Lower lobe of right lung (tissue), 2 donors: ENCODE results near the gene NFASC. TPM values are rescaled to one million over a fixed set of nuclear protein-coding genes. Genes with fewer than 3 reads are reported as not detected.

Experiments
- ATAC-seq, 2 donors: fragments of 200-7000 bp; cut with Tn5 transposase; one replicate each; pipeline ENCODE4 v1.9.1; 2020 to 2022; ENCODE audit warnings: mild to moderate bottlenecking in 2 of 2, moderate library complexity in 2 of 2
- DNase-seq: peaks from one replicate; pipeline ENCODE4 v3.0.0-alpha.2; 2020
- H3K27ac ChIP-seq: fragments of 200-600 bp; one replicate; pipeline ENCODE4 v1.8.0; 2022
- H3K27me3 ChIP-seq: fragments of 200-600 bp; one replicate; pipeline ENCODE4 v1.8.0; 2022; ENCODE audit warnings: low read depth
- H3K36me3 ChIP-seq: fragments of 200-600 bp; one replicate; pipeline ENCODE4 v1.8.0; 2022; ENCODE audit warnings: mild to moderate bottlenecking
- H3K4me1 ChIP-seq: fragments of 200-600 bp; one replicate; pipeline ENCODE4 v1.8.0; 2022
- H3K4me3 ChIP-seq: fragments of 200-600 bp; one replicate; pipeline ENCODE4 v1.8.0; 2022; ENCODE audit warnings: mild to moderate bottlenecking
- H3K9me3 ChIP-seq: fragments of 200-600 bp; one replicate; pipeline ENCODE4 v1.8.0; 2022
- CTCF ChIP-seq: fragments of 200-600 bp; IDR thresholded peaks from one replicate; pipeline ENCODE4 v1.8.0; 2022; ENCODE audit warnings: antibody characterized with exemption, mild to moderate bottlenecking
- intact Hi-C: fragments of 100-400 bp; cut with DNase I; formaldehyde crosslinking; loops from one replicate; pipeline ENCODE4 v1.11.0; 2022
- total RNA-seq: library from RNA; stranded (reverse); fragmentation: NEBNext Ultra II Directional; extraction: Animal tissue kit (Norgen Biotek cat#: 25700); gene quantifications from one replicate; pipeline ENCODE4 v1.2.1, GENCODE V29; 2021
- donor health status: DM: no; HTN: yes; CAD: no; lungs with severe emphysema.

NFASC gene
- total RNA-seq, 1 donor from 2014 or later = 12.2 TPM

DNA sequence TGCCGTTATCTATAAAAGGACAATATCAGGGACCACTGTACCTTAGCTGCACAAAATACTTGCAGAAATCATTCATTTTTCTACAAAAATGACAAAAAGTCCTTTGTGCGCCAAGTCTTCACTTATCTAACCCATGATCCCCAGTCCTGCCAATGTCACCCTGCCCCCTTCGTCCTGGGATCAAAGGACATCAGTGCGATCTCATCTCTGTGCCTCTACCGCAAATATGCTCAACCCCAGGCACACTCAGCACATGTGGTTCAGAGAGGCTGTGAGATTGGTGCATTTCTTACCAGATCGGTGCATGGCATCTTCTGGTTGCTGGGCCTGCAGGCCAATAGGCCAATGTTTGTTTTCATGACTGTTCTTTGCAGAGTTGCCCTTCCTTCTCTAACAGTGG lies 72.8 kb downstream of the NFASC start:
- no peaks in the 10 kb centered on the region for H3K27me3 ChIP-seq
- DNase-seq (no peak), ATAC-seq (no peak)
- H3K36me3 ChIP-seq = no peaks in the 10 kb centered on the region
- H3K27ac ChIP-seq = no peak overlapping the region
- H3K4me3 ChIP-seq = no peak overlapping the region
- no peaks in the 10 kb centered on the region for H3K9me3 ChIP-seq
- no peak for TF ChIP-seq CTCF
- intact Hi-C loops = no loop called here
- no peaks in the 10 kb centered on the region for H3K4me1 ChIP-seq

DNA sequence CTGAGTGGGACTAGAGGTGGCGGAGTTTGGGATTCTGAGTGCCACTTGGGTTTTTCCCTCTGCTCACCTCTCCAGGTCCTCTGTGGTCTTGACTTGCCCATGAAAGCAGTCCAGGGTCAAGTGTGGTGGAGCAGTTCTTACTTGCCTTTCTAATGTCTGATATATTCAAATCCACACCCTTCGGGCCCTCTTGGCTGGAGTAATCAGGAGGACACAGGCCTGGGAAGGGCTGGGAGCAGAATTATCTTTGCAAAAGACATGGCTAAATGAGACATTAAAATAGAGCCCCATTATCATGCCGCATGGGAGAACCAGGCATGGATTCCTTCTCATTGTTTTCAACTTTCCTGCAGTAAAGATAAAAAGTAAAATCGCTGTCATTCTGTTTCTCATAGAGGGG lies 74.0 kb downstream of the NFASC start:
- TF ChIP-seq CTCF = no peak
- H3K9me3 ChIP-seq = no peaks in the 10 kb centered on the region
- H3K4me1 ChIP-seq = no peaks in the 10 kb centered on the region
- no peak overlapping the region for H3K27ac ChIP-seq
- ATAC-seq (no peak), DNase-seq (no peak)
- no peaks in the 10 kb centered on the region for H3K27me3 ChIP-seq
- intact Hi-C loops = no loop called here
- no peak overlapping the region for H3K4me3 ChIP-seq
- no peaks in the 10 kb centered on the region for H3K36me3 ChIP-seq

GRCh38 chr1:204945565-204945977 lies 74.9 kb downstream of the NFASC start:
- H3K9me3 ChIP-seq = no peaks in the 10 kb centered on the region
- no peak overlapping the region for H3K4me3 ChIP-seq
- no peak for TF ChIP-seq CTCF
- H3K36me3 ChIP-seq = no peaks in the 10 kb centered on the region
- no peak for DNase-seq
- no peak overlapping the region for H3K27ac ChIP-seq
- H3K4me1 ChIP-seq = no peaks in the 10 kb centered on the region
- intact Hi-C loops = no loop called here
- H3K27me3 ChIP-seq = no peaks in the 10 kb centered on the region
- no peak for ATAC-seq

GRCh38 chr1:204946640-204947039 lies 76.0 kb downstream of the NFASC start:
- Histone ChIP-seq H3K27ac (no peak overlapping the region), H3K4me3 (no peak overlapping the region), H3K9me3 (no peaks in the 10 kb centered on the region), H3K4me1 (no peaks in the 10 kb centered on the region), H3K36me3 (no peaks in the 10 kb centered on the region), H3K27me3 (no peaks in the 10 kb centered on the region)
- no peak for TF ChIP-seq CTCF
- DNase-seq (no peak), ATAC-seq (no peak)
- intact Hi-C loops = no loop called here

GRCh38 chr1:204947338-204947737 lies 76.7 kb downstream of the NFASC start:
- intact Hi-C loops = no loop called here
- no peaks in the 10 kb centered on the region for H3K27me3 ChIP-seq
- H3K4me1 ChIP-seq = no peaks in the 10 kb centered on the region
- no peak for ATAC-seq
- no peak overlapping the region for H3K4me3 ChIP-seq
- H3K27ac ChIP-seq = no peak overlapping the region
- no peak for TF ChIP-seq CTCF
- no peaks in the 10 kb centered on the region for H3K9me3 ChIP-seq
- H3K36me3 ChIP-seq = no peaks in the 10 kb centered on the region
- no peak for DNase-seq

DNA sequence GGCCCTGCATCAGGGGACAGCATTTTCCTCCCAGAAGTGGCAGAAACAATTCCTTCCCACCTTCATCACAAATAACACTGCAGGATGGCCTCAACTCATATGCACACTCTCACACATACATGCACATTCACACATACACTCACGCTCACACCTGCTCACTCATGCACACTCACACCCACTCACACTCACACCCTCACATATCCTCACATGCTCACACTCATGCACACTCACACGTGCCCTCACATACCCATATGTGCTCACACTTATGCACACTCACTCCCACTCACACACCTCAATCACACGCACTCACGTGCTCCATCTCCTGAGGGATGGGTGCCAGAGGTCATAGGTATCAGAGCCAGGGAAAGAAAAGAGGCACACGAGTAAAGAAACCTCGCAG lies 77.1 kb downstream of the NFASC start:
- ATAC-seq (no peak), DNase-seq (no peak)
- H3K27me3 ChIP-seq = no peaks in the 10 kb centered on the region
- H3K36me3 ChIP-seq = no peaks in the 10 kb centered on the region
- H3K27ac ChIP-seq = no peak overlapping the region
- H3K4me3 ChIP-seq = no peak overlapping the region
- H3K4me1 ChIP-seq = no peaks in the 10 kb centered on the region
- no peaks in the 10 kb centered on the region for H3K9me3 ChIP-seq
- no peak for TF ChIP-seq CTCF
- intact Hi-C loops = no loop called here
